Measurements from ENCODE around the gene CERCAM. TPM values are rescaled to one million over a fixed set of nuclear protein-coding genes. Genes with fewer than 3 reads are reported as not detected.

Gene CERCAM
- total RNA-seq, 1 donor, result 195 TPM

DNA sequence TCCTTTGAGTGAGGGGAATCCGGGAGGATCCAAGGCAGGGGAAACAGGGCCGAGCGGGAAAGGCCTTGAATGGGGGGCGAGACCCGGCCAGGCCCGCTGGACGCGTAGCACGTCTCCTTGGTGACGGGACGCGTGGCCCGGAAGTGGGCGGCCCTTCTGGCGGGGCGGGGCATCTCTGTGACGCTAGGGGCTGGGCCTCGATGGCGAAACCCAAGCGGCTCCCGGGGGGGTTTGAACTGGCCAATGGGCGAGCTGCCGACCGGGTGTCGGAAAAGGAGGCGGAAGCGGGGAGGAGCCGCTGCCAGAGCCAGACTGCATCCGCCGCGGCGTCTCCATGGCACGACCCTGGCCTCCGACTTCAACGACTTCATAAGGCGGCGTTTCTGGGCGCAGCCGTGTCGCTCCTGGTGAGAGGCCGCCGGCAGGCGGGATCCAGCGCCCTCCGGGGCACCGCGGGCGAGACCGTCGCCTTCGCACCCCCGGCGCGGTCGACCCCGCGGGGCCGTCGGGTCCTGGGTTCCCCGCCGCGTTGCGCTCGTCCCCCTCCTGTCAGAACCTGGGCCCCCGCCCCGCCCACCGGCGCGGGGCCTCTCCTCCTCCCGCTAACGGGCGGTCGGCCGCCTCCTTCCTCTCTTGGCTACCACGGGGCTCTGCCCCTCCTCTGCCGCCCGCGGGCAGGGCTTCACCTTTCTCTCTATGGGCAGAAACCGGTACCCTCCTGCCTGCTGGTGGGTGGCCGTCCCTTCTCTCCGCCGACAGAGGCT, 35.4 kb downstream of the CERCAM start, which contains the start of gene ODF2:
Gene ODF2, plus strand, starts transcription at position 158 of the 764 bp plus-strand sequence. Its CDS starts 86 bp downstream, at position 244.
- Histone ChIP-seq H3K36me3 (ENCODE audit: insufficient read depth, low read length) (peaks cover 18% of the 10 kb centered on the region), H3K4me1 (ENCODE audit: insufficient read depth, low read length) (peaks cover 6% of the 10 kb centered on the region), H3K4me2 (ENCODE audit: insufficient read depth, low read length) (peak within 1 kb of the TSS; percentile 95), H3K27me3 (ENCODE audit: insufficient read depth, low read length) (no peaks in the 10 kb centered on the region), H3K27ac (ENCODE audit: low read depth, low read length) (peak within 1 kb of the TSS; percentile 74), H3K4me3 (ENCODE audit: insufficient read depth, low read length) (peak within 1 kb of the TSS; percentile 90), H4K20me1 (ENCODE audit: insufficient read depth, low read length) (no peaks in the 10 kb centered on the region), H2AFZ (ENCODE audit: low read length) (peak within 1 kb of the TSS; percentile 100), H3K9me3 (ENCODE audit: low read depth, low read length) (no peaks in the 10 kb centered on the region), H3K79me2 (ENCODE audit: insufficient read depth, low read length) (peaks cover 15% of the 10 kb centered on the region)
- TF ChIP-seq, protein P1, sequence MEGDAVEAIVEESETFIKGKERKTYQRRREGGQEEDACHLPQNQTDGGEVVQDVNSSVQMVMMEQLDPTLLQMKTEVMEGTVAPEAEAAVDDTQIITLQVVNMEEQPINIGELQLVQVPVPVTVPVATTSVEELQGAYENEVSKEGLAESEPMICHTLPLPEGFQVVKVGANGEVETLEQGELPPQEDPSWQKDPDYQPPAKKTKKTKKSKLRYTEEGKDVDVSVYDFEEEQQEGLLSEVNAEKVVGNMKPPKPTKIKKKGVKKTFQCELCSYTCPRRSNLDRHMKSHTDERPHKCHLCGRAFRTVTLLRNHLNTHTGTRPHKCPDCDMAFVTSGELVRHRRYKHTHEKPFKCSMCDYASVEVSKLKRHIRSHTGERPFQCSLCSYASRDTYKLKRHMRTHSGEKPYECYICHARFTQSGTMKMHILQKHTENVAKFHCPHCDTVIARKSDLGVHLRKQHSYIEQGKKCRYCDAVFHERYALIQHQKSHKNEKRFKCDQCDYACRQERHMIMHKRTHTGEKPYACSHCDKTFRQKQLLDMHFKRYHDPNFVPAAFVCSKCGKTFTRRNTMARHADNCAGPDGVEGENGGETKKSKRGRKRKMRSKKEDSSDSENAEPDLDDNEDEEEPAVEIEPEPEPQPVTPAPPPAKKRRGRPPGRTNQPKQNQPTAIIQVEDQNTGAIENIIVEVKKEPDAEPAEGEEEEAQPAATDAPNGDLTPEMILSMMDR (IDR thresholded peaks at IDR 0.05; ENCODE audit: extremely low read depth, low read depth, low read length), result no peak
- DNase-seq (ENCODE audit: insufficient read length, low spot score, missing footprints), result peak; percentile 99

DNA sequence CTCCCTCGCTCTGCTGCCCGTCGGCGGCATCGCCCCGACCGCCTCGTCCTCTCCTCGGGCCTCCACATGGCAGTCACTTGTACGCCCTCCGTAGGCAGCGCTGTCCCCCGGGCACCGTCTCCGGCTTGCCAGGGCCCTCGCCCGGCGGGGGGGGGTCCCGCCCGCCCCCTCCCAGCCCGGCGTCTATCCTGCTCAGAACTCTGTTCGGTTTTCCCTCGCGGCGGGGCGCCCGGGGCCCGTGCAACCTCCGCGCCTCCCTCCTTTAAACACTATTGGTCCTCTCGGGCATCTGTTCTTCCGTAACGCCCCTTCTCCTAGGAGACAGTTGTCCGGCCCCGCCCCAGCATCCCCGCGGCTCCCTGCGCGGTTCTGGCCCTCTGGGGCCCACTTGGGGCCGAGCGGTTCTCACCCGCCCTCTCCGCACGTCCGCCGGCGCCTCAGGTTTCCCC, 36.0 kb downstream of the CERCAM start:
- Histone ChIP-seq H3K4me2 (ENCODE audit: insufficient read depth, low read length) (peak overlapping the region; percentile 95), H4K20me1 (ENCODE audit: insufficient read depth, low read length) (no peaks in the 10 kb centered on the region), H2AFZ (ENCODE audit: low read length) (peak overlapping the region; percentile 85), H3K4me1 (ENCODE audit: insufficient read depth, low read length) (peaks cover 6% of the 10 kb centered on the region), H3K27ac (ENCODE audit: low read depth, low read length) (peak overlapping the region; percentile 74), H3K27me3 (ENCODE audit: insufficient read depth, low read length) (no peaks in the 10 kb centered on the region), H3K9me3 (ENCODE audit: low read depth, low read length) (no peaks in the 10 kb centered on the region), H3K79me2 (ENCODE audit: insufficient read depth, low read length) (peaks cover 15% of the 10 kb centered on the region), H3K4me3 (ENCODE audit: insufficient read depth, low read length) (peak overlapping the region; percentile 90), H3K36me3 (ENCODE audit: insufficient read depth, low read length) (peaks cover 21% of the 10 kb centered on the region)
- TF ChIP-seq, protein P1 (IDR thresholded peaks at IDR 0.05; ENCODE audit: extremely low read depth, low read depth, low read length), result no peak
- DNase-seq (ENCODE audit: insufficient read length, low spot score, missing footprints), result peak; percentile 98

DNA sequence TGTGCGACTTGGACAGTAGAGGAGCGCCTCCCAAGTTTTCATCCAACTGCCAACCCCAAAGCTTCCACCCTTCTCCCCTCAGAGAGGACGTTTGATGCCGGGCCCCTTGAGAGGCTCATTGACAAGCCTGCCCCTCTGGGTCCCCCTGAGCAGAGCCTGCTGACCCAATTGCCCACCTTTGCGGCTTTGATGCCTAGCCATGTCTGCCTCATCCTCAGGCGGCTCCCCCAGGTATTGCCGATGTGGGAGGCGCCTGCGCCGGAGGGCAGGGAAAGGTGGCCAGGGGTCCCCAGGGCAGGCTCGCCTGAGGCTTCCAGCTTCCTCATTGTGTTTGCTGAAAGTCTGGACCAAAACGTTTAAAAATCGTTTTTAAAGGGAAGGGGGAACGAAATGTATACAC, 36.5 kb downstream of the CERCAM start:
- Histone ChIP-seq H3K27ac (ENCODE audit: low read depth, low read length) (peak overlapping the region; percentile 8), H3K9me3 (ENCODE audit: low read depth, low read length) (no peaks in the 10 kb centered on the region), H3K4me3 (ENCODE audit: insufficient read depth, low read length) (peak overlapping the region; percentile 90), H4K20me1 (ENCODE audit: insufficient read depth, low read length) (no peaks in the 10 kb centered on the region), H3K27me3 (ENCODE audit: insufficient read depth, low read length) (no peaks in the 10 kb centered on the region), H3K36me3 (ENCODE audit: insufficient read depth, low read length) (peaks cover 26% of the 10 kb centered on the region), H3K4me1 (ENCODE audit: insufficient read depth, low read length) (peaks cover 6% of the 10 kb centered on the region), H3K4me2 (ENCODE audit: insufficient read depth, low read length) (peak overlapping the region; percentile 95), H2AFZ (ENCODE audit: low read length) (peak overlapping the region; percentile 65), H3K79me2 (ENCODE audit: insufficient read depth, low read length) (peaks cover 15% of the 10 kb centered on the region)
- TF ChIP-seq, protein P1 (IDR thresholded peaks at IDR 0.05; ENCODE audit: extremely low read depth, low read depth, low read length), result no peak
- no peak for DNase-seq (ENCODE audit: insufficient read length, low spot score, missing footprints)

DNA sequence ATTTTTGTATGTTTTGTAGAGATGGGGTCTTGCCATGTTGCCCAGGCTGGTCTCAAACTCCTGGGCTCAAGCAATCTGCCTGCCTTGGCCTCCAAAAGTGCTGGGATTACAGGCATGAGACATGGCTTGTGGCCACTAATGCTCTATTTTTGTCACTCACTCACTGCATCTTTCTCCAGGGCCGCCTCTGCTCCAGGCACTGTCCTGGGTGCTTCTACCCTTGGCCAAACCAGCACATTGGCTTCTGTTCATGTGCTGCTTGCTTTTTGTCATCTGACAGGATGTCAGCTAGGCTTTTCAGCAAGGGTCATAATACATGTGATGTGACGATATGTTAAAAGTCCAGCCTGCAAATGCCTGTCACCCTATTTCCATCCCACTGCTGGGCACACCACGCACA, 38.4 kb downstream of the CERCAM start:
- TF ChIP-seq, protein P1 (IDR thresholded peaks at IDR 0.05; ENCODE audit: extremely low read depth, low read depth, low read length), result no peak
- no peak overlapping the region for H3K4me3 ChIP-seq (ENCODE audit: insufficient read depth, low read length)
- no peak for DNase-seq (ENCODE audit: insufficient read length, low spot score, missing footprints)
- peaks cover 15% of the 10 kb centered on the region for H3K79me2 ChIP-seq (ENCODE audit: insufficient read depth, low read length)
- peaks cover 6% of the 10 kb centered on the region for H3K4me1 ChIP-seq (ENCODE audit: insufficient read depth, low read length)
- peaks cover 35% of the 10 kb centered on the region for H3K36me3 ChIP-seq (ENCODE audit: insufficient read depth, low read length)
- no peaks in the 10 kb centered on the region for H3K9me3 ChIP-seq (ENCODE audit: low read depth, low read length)
- no peak overlapping the region for H3K4me2 ChIP-seq (ENCODE audit: insufficient read depth, low read length)
- H4K20me1 ChIP-seq (ENCODE audit: insufficient read depth, low read length), result no peaks in the 10 kb centered on the region
- H3K27ac ChIP-seq (ENCODE audit: low read depth, low read length), result no peak overlapping the region
- H2AFZ ChIP-seq (ENCODE audit: low read length), result no peak overlapping the region
- no peaks in the 10 kb centered on the region for H3K27me3 ChIP-seq (ENCODE audit: insufficient read depth, low read length)

All from osteoblast (primary cell).